Measurements from ENCODE around the gene RASA3. TPM values are rescaled to one million over a fixed set of nuclear protein-coding genes. Genes with fewer than 3 reads are reported as not detected.
A peak's percentile ranks its signal among the peaks of the same experiment; 100 is the strongest.

RASA3 gene
- total RNA-seq, 1 donor from 2014 or later: 14.6 TPM

DNA sequence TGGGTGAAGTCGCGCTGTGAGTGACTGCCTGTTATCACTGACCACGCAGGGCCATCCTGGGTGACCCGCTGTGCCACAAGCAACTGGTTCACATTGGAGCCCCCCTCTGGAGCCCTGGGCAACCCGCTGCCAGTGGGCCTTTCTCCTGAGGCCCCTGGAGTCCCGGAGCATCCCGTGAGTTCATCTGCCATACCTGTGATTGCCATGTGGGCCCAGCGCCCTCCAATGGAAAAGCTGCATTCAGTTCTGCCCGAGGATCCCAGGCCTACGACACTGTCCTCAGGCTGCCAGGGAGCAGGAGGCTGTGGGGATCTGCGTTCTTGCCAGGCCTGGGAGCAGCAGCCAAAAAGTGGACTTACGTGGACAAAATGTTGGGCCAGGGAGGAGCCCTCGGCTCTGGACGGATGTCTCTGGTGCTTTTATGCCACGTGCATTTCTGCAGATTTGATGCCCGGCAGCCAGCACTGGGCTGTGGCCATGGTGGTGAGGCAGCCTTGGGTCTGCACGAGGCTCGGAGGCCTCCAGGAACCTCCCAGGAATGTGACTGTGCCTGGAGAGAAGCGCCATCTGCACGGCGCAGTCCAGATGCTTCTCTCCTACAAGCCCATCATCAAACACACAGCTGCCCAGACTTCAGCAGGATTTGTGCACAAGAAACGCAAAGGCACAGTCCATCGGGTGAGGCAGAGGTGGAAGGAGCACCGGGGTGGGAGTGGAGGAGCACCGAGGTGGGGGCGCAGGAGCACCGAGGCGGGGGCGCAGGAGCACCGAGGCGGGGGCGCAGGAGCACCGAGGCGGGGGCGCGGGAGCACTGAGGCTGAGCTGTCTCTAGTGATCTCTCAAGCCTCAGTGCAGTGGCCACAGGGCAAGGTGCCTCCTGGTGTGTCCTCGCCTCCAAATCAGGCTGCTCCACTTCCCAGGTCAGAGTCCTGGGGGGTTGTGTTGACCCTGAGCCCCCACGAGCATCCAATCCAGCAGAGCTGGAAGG, 202.5 kb downstream of the RASA3 start:
- Mint-ChIP-seq H3K27ac (no peak overlapping the region), H3K27me3 (ENCODE audit: low read depth) (peaks cover 3% of the 10 kb centered on the region)

GRCh38 chr13:113928685-113929627, 203.5 kb downstream of the RASA3 start:
- Mint-ChIP-seq H3K4me1 (peaks cover 11% of the 10 kb centered on the region), H3K4me3 (no peak overlapping the region), H3K36me3 (no peaks in the 10 kb centered on the region), H3K27ac (peak overlapping the region; percentile 30), H3K27me3 (ENCODE audit: low read depth) (peaks cover 3% of the 10 kb centered on the region), H3K9me3 (no peaks in the 10 kb centered on the region)
- peak in 1 of 2 experiments; percentile 37 for DNase-seq (ENCODE audit: low spot score in 2 of 2, unreplicated experiment in 2 of 2)
- TF ChIP-seq, protein P1, sequence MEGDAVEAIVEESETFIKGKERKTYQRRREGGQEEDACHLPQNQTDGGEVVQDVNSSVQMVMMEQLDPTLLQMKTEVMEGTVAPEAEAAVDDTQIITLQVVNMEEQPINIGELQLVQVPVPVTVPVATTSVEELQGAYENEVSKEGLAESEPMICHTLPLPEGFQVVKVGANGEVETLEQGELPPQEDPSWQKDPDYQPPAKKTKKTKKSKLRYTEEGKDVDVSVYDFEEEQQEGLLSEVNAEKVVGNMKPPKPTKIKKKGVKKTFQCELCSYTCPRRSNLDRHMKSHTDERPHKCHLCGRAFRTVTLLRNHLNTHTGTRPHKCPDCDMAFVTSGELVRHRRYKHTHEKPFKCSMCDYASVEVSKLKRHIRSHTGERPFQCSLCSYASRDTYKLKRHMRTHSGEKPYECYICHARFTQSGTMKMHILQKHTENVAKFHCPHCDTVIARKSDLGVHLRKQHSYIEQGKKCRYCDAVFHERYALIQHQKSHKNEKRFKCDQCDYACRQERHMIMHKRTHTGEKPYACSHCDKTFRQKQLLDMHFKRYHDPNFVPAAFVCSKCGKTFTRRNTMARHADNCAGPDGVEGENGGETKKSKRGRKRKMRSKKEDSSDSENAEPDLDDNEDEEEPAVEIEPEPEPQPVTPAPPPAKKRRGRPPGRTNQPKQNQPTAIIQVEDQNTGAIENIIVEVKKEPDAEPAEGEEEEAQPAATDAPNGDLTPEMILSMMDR (IDR thresholded peaks at IDR 0.05; ENCODE audit: unreplicated experiment): no peak

More for the DNA sequence above, 202.5 kb downstream of the RASA3 start:
- H3K4me1 Mint-ChIP-seq: peaks cover 11% of the 10 kb centered on the region
- DNase-seq (ENCODE audit: low spot score in 2 of 2, unreplicated experiment in 2 of 2): peak in 1 of 2 experiments; percentile 29
- H3K9me3 Mint-ChIP-seq: no peaks in the 10 kb centered on the region
- TF ChIP-seq, protein P1 (IDR thresholded peaks at IDR 0.05; ENCODE audit: unreplicated experiment): no peak
- no peaks in the 10 kb centered on the region for H3K36me3 Mint-ChIP-seq
- H3K4me3 Mint-ChIP-seq: no peak overlapping the region

Other genes with a start within 250 kb of the RASA3 start
- 0.54 to 1.8 TPM (median 0.57 TPM) in 3 replicates for gene C13orf46, start 158.5 kb downstream of the RASA3 start, total RNA-seq
- gene CFAP97D2, start 46.6 kb upstream of the RASA3 start, total RNA-seq: not detected in 3 replicates
- 102 to 109 TPM (median 102 TPM) in 3 replicates for gene CDC16, start 102.3 kb upstream of the RASA3 start, total RNA-seq
- gene UPF3A, start 149.0 kb upstream of the RASA3 start, total RNA-seq: 112 to 123 TPM (median 117 TPM) in 3 replicates
- 27.9 to 29.3 TPM (median 28.3 TPM) in 3 replicates for gene CHAMP1, start 181.9 kb upstream of the RASA3 start, total RNA-seq